ENCODE measurements around the gene NLGN2.

DNA sequence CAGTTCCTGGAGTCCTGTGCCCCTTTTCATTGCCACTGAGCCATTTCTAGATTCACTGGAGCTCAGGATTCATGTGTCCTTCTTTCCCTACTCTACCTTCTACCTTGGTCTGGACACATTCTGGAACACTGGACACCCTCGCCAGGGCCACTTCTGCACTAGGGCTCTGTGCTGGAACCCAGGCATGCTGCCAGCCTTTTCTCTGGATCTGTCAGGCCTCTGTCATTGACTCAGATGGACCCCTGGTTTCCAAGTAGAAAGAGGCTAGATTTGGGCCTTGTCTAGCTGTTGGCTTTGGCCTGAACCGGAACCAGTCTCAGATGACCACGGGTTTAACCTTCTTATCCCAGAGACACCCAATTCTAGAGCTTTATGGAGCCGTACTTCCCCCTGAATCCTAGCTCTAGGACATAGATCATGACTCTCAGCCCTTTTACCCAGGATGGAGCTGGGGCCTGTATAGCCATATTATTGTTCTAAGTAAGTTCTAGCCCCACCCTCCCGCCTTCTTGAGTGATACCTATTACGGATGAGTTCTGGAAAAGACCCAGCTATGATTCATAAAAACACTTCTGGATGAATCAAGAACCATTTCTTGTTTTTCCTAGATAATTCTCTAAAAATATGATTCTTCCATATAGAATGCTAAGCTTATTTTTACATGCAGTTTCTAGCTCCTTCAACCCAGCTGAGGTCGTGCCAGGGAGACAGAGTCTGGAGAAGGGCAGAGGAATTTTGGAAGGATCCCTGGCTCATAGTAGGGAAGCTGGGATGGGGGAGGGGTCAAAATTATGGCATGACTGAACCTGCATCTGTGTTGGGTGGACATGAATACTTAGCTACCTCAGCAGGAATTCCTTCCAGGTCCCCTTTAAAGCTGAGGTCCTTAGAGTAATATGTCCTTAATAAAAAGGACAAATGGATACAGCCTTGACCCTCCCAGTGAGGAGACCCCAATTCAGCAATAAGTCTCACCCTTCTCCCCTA, 36.1 kb downstream of the NLGN2 start:
- TF ChIP-seq, protein P1, sequence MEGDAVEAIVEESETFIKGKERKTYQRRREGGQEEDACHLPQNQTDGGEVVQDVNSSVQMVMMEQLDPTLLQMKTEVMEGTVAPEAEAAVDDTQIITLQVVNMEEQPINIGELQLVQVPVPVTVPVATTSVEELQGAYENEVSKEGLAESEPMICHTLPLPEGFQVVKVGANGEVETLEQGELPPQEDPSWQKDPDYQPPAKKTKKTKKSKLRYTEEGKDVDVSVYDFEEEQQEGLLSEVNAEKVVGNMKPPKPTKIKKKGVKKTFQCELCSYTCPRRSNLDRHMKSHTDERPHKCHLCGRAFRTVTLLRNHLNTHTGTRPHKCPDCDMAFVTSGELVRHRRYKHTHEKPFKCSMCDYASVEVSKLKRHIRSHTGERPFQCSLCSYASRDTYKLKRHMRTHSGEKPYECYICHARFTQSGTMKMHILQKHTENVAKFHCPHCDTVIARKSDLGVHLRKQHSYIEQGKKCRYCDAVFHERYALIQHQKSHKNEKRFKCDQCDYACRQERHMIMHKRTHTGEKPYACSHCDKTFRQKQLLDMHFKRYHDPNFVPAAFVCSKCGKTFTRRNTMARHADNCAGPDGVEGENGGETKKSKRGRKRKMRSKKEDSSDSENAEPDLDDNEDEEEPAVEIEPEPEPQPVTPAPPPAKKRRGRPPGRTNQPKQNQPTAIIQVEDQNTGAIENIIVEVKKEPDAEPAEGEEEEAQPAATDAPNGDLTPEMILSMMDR (IDR thresholded peaks at IDR 0.05), result no peak
- TF ChIP-seq EP300 (IDR thresholded peaks at IDR 0.05) (no peak), POLR2AphosphoS5 (IDR thresholded peaks at IDR 0.05) (no peak)
